Amniotic epithelial cell (primary cell): ENCODE results near the gene FSTL3.

Source experiments
- DNase-seq: peaks from one replicate; pipeline ENCODE4 v3.0.0-alpha.2; 2010; ENCODE audit warnings: low read depth

The FSTL3 gene

GRCh38 chr19:645912-646778 lies 30.0 kb upstream of the FSTL3 start:
- no peak for DNase-seq

GRCh38 chr19:646779-647565 lies 29.2 kb upstream of the FSTL3 start:
- no peak for DNase-seq

- no peak for DNase-seq
Measured at GRCh38 chr19:647566-648284, 28.5 kb upstream of the FSTL3 start.

GRCh38 chr19:648305-648704 lies 27.9 kb upstream of the FSTL3 start:
- DNase-seq = no peak

- no peak for DNase-seq
Measured at GRCh38 chr19:648904-649801, 27.0 kb upstream of the FSTL3 start.

- no peak for DNase-seq
Measured at GRCh38 chr19:650121-650520, 26.1 kb upstream of the FSTL3 start.

GRCh38 chr19:651114-651818 lies 24.9 kb upstream of the FSTL3 start:
- no peak for DNase-seq

GRCh38 chr19:651991-652390 lies 24.2 kb upstream of the FSTL3 start:
- no peak for DNase-seq

GRCh38 chr19:652467-653389 lies 23.5 kb upstream of the FSTL3 start:
- no peak for DNase-seq

GRCh38 chr19:653425-653824 lies 22.8 kb upstream of the FSTL3 start:
- DNase-seq = no peak

- no peak for DNase-seq
Measured at GRCh38 chr19:655691-656090, 20.5 kb upstream of the FSTL3 start.

- DNase-seq = no peak
Measured at GRCh38 chr19:656751-657559, 19.2 kb upstream of the FSTL3 start.

GRCh38 chr19:657611-658010 lies 18.6 kb upstream of the FSTL3 start:
- DNase-seq = no peak

GRCh38 chr19:658059-658839 lies 17.9 kb upstream of the FSTL3 start:
- DNase-seq = no peak

GRCh38 chr19:658916-659839 lies 17.0 kb upstream of the FSTL3 start:
- DNase-seq = no peak

GRCh38 chr19:660793-661426 lies 15.3 kb upstream of the FSTL3 start:
- DNase-seq = no peak
